GM13977 (cell line): ENCODE measurements around the gene DUSP23.

Experiments
- DNase-seq: peaks from one replicate; pipeline ENCODE4 v3.0.0; 2012; ENCODE audit warnings: low spot score
- CTCF ChIP-seq: IDR thresholded peaks from 2 replicates; pipeline ENCODE4 v1.5.1; 2012; ENCODE audit warnings: mild to moderate bottlenecking, control low read depth; ENCODE audit not compliant: insufficient read depth; ENCODE audit errors: extremely low read depth, missing control alignments
- in situ Hi-C: fragments of 300-500 bp; cut with MboI; formaldehyde crosslinking; loops from one replicate; pipeline ENCODE4 v1.12.0; 2022; ENCODE audit warnings: low sequenced_read_pairs, low pct_unique_long_range_greater_than_20kb, mixed read lengths, inconsistent platforms; ENCODE audit not compliant: unreplicated experiment

DUSP23 gene

GRCh38 chr1:159791031-159791430, 10.3 kb downstream of the DUSP23 start:
- in situ Hi-C loops, result loop anchor here (5.0 to 25.0 kb wide), 2 partner anchors 101 to 221 kb away; no protein-coding TSS in a partner anchor
- TF ChIP-seq CTCF, result no peak
- no peak for DNase-seq

DNA sequence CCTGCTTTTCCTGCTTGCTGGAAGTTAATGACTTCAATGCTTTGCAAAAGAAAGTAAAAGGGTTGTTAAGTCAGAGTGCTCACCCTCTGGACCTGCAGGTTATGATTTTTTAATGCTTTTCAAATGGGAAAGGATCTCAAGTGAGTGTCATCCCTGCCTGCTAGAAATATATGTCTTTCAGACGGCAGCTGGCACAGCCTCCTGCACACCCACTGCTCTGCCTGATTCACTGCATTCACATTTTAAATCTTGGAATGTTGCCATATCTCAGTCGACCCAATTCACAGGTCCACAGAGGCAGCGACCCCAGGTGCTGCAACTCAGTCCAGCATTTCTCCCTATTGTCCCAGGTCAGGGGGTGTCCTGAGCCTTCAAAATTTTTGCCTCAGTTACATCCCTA, 10.7 kb downstream of the DUSP23 start:
- in situ Hi-C loops, result loop anchor here (5.0 to 25.0 kb wide), 2 partner anchors 101 to 221 kb away; no protein-coding TSS in a partner anchor
- no peak for DNase-seq
- no peak for TF ChIP-seq CTCF

DNA sequence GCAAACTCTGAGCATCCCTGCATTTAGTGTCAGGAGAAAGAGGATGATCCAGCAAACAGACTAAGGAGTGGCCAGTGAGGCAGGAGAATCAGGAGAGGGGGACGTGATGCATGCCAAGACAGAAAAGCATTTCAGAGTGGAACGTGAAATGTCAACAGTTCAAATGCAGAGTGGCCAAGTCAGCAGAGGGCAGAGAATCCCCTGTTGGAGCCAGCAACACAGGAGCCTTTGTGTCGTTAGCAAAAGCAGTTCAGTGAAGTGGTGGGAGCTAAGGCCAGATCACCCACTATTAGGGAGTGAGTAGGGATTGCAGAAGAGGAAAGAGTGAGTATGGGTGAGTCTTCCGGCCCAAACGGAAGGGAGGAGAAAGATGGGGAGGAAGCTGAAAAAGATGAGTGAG, 14.8 kb downstream of the DUSP23 start:
- DNase-seq, result no peak
- TF ChIP-seq CTCF, result no peak
- in situ Hi-C loops, result loop anchor here (25.0 kb wide), 1 partner anchor 217 kb away; no protein-coding TSS in a partner anchor

- in situ Hi-C loops, result loop anchor here (25.0 kb wide), 1 partner anchor 213 kb away; no protein-coding TSS in a partner anchor
- peak; percentile 75 for TF ChIP-seq CTCF
- DNase-seq, result peak; percentile 67
Observed at GRCh38 chr1:159798893-159799292, 18.1 kb downstream of the DUSP23 start.

DNA sequence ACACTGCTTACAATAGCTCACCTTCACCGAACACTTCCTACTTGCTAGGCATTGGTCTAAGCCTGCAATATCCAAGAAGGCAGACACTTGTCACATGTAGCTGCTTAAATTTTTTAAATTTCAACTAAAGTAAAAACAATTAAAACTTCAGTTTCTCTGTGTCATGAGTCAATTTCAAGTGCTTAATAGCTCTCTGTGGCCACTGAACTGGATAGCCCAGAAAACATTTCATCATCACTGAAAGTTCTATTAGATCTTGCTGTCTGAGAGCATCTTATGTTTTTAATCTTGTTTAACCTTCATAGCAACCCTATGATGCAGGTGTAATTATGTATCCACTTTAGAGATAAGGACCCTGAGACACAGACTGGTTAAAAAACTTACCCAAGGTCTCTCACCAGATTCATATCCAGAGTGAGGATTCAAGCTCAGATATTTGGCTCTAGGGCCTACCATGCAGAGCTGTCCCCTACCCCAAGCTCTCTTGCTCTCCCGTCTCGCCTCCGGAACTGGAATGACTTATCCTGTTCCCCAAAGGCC, 18.8 kb downstream of the DUSP23 start:
- no peak for TF ChIP-seq CTCF
- DNase-seq, result no peak
- in situ Hi-C loops, result loop anchor here (25.0 kb wide), 1 partner anchor 213 kb away; no protein-coding TSS in a partner anchor

GRCh38 chr1:159800177-159800930, 19.6 kb downstream of the DUSP23 start:
- no peak for TF ChIP-seq CTCF
- DNase-seq, result peak; percentile 18
- in situ Hi-C loops, result no loop called here
